ENCODE measurements around the gene SPATA25.
A peak's percentile ranks its signal among the peaks of the same experiment; 100 is the strongest.
"Not testable (repeated sequence)": the region's sequence is repeated elsewhere in the genome, so short reads cannot be mapped to it uniquely, and the experiment has no call there.

Gene SPATA25

DNA sequence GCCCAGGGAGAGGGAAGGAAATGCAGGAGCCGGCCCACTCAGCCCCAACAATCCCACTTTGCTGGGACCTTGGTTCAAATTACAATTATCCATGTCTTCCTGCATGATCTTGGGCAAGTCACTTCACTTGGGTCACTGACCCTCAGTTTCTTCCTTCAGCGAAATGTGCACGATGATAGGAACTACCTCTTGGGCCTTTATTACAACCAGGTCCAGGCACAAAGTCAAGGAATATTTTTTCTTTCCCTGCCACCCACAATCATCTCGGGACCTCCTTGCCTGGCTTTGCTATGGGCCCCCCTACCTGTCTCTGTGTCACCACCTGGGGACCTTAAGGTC, 24.9 kb upstream of the SPATA25 start:
- DNase-seq = no peak

DNA sequence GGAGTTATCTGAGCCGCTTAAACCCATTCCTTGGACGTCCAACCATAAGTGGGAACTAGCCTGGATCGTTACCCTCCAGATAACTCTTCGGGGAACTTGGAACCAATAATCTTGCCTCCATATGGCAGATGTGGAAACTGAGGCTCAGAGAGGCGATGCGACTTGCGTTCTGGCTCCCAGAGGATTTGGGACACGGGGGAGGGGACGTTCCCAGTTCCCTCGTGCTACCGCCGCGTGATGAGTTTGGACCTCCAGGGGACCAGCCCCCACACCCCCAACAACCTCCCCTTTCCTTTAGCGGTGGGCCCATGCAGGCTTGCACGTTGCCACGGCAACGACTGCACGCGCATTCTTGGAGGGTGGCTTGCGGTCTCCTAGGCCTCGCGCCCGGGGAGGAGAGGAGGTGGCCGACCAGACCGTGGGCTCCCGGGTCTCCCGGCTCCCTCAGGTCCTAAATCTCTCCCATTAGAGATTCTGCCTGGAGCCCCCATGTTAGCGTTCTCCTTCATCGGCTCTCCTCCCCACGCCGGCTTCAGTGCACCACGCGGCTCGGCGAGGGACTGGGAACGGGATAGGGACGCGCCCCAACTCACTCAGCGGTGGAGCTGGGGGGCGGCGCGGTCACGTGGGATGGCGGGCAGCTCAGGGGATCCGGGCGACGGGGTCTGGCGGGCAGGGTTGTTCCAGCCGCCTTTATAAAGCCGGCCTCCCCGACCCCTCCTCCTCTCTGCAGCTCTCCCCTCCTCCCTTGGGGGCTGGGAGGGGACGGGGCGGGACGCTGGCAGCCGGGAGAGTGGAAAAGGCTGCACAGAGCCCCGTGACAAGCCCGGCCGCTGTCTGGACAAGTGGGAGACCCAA, 24.3 kb upstream of the SPATA25 start, which contains the start of gene PLTP:
Gene PLTP, minus strand, starts transcription at position 670 of the 858 bp plus-strand sequence. CDS start 703 bp downstream, outside the sequence.
- peak; percentile 83 for DNase-seq

DNA sequence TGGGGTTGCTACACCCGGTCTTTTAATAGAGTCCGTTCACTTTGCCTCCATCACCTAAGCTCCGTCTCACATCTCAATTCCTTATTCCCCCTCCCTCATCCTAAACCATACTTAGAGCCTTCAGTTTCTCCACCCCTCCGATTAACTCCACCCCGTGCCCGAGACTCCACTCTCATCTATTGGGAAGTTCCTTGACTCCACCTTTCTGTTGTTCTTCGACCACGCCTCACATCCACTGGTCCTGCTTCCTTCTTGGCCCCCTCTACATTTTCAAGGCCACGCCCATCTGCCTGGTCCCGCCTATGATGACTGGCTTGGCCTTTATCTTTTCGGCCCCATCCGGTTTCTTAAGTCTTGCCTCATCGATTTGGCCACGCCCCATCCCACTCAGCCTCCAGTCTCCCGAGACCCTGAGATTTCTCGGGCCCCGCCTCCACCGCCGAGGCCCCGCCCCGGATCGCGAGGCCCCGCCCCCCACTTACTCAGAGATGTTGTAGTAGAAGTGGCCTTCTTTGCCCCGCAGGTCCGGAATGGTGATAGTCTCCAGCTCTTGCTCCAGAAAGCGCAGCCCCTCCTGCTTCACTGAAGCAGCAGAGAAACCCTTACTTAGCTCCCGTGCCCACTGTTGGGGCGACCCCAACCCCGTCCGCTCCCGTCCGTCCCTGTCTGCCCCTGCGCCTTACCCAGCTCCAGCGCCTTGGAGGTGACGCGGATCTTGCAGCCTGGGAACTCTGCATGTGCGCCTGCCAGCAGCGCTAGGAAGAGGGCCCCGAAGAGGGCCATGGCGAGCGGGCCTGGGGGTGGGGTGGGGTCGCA, 23.5 kb upstream of the SPATA25 start:
- peak; percentile 100 for DNase-seq

DNA sequence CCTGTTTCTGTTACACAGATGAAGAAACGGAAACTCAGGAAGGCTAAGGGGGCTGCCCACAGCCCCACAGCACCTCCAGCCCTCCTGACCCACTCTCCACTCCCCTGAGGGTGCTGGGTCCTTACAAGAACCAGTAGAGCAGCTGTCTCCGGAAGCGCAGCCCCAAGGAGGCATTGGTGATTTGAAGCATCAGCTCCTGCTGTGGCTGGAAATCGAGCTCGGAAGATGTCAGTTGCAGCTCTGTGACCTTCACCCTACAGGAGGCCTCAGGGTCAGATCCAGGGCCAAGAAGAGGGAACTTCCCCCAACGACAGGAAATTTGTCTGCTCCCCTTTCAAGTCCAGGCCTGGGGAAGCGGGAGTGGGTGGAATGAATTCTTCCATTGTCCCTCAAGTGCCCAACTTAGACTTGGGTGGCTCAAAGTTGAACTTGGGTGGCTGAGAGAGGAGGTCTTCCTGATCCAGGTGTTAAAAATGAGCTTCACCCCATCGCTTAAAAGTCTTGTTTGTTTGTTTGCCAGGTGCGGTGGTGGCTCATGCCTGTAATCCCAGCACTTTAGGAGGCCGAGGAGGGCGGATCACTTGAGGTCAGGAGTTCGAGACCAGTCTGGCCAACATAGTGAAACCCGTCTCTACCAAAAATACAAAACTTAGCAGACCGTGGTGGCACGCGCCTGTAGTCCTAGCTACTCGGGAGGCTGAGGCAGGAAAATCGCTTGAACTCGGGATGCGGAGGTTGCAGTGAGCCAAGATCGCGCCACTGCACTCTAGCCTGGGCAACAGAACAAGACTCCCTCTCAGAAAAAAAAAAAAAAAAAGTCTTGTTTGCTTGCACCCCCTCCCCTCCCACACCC, 22.6 kb upstream of the SPATA25 start:
- DNase-seq = no peak

DNA sequence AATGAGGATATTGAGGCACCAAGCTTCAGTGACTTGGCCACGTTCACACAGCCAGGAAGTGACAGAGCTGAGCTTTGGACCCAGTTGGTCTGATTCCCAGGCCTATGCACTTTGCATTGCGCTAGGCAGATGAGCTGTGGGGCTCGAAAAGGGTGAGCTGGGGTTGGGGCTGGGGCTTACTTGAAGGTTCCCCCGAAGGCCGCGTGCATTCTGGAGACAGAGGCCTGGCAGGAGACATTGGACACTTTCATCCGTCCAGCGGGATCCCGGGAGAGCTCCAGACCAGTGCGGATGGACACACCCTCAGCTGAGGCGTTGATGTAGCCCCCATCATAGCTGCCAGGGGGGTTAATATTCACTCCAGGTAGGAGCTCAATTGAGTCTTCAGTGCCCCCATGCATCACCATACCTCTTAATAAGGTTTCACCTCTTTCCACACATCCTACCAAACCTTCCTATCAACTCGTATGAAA, 21.9 kb upstream of the SPATA25 start:
- no peak for DNase-seq

DNA sequence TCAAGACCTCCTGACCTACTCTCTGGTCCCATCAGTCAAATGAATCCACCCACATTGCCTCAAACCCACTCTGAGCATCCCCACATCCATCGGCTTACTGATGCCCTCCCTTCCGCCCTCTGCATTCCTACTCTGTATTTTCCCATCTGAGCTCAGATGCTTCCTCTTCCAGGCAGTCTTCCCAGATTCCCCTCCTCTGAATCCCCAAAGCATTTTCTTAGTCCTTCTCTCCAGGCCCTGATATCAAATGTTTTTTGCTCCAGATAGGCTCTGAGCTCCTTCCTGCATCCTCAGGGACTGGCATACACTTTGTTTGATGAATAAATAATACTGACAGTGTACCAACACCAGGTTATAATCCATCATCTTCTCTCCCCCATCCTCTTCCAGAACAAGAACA, 20.7 kb upstream of the SPATA25 start:
- DNase-seq = no peak

DNA sequence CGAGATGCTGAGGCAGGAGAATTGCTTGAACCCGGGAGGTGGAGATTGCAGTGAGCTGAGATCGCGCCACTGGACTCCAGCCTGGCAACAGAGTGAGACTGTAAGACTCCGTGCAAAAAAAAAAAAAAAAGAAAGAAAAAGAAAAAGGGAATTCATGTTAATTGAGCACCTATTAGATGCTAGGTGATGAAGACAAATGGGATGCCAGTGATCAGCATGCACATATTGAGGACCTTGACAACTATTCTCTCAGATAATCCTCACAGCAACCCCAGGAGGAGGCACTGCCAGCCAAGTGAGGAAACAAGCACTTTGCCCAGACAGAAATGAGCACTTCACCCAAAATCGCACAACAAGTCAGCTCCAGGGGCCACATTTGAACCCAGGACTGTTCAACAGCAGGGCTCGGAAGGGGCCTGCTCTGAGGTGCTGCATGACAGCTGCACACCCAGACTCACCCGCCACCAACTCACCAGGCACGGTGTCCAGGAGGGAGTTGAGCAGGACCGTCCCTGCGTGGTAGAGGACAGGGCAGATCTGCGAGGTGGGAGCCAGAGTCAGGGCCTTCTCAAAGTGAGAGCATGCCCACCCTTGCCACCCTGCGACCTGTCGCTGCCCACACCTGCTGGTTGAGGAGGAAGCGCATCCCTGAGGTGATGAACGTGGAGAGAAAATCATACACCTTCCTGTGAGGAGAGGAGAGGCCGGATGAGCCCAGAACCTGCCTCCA, 20.0 kb upstream of the SPATA25 start:
- no peak for DNase-seq

DNA sequence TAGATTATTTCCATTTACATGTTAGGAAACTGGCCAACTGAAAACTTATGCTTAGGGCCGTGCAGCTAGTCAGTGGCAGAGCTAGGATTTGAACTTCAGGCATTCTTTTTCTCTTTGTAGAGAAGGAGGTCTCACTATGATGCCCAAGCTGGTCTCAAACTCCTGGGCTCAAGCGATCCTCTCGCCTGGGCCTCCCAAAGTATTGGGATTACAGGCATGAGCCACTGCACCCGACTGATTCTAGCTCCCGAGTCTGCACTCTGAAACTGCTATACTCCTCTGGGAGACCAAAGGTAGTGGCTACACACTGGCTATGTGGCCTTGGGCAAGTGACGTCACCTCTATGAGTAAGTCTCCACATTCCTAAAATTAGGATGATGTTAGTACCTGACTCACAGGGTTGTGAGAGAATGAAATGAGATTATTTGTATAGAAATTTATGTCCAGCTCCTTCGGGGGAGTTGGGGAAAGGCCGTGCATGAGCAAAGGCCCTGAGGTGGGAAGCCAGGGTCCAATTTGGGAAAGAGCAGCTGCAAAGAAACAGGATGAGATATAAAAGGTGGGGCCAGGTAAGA, 18.2 kb upstream of the SPATA25 start:
- DNase-seq = peak; percentile 58

DNA sequence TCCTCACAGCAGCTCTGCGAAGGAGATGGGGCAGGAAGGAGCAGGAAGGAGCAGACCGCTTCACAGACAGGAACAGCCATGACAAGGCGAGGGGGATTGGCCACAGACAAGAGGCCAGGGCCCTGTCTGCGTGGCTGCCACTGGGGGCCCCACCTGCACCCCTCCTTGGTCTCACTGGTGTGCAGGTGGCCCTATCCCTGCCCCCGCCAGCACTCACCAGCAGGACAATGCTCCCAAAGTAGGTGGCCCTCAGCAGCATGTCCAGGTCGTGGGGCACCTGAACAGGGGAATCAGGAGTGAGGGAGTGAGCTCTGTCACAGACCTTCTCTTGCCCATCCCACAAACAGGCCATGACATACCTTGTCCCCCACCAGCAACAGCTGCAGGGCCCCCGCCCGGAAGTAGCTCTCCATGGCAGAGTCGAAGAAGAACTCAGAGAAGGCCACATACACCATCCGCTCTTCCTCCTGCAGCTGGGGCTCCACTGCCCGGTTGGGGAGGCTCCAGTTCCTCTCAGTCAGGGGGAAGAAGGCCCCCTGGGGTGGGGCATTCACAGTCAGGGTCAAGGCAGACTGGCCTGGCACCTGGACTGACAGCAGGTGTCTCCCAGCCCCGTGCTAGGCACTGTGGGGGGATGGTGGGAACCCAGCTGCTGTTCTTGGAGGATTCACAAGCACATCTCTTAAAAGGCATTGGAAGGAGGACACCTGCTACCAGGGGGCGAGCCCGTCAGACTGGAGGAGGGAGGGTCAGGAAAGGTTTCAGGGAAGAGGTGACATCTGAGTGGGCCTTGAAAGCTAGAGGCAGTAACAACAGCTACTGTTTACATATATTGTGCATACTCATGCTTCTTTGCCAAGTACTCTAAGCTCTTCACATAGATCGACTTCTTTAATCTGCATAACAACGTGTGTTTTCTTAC, 17.4 kb upstream of the SPATA25 start:
- no peak for DNase-seq

DNA sequence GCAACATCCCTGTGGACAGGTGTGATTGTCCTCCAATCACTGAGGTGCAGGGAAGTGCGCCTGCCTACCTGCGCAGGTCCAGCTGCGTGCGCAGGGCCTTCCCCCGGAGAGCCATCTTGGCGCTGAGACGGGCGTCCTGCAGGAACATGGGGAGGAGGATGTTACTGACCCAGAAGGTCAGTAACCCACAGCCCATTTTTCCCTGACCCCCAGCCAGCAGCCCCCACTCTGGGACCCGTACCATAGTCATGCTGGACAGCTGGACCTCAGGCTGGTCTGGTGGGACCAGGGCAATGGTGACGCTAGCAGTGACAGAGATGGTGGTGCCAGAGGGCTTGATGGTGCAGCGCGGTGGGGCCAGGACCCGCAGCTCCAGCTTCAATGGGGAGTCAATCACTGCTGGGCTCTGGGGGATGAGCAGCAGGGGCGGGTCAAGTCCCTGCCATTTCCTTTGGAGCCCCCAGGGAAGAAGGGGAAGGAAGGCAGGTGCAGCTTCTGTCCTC, 14.8 kb upstream of the SPATA25 start:
- DNase-seq = no peak

DNA sequence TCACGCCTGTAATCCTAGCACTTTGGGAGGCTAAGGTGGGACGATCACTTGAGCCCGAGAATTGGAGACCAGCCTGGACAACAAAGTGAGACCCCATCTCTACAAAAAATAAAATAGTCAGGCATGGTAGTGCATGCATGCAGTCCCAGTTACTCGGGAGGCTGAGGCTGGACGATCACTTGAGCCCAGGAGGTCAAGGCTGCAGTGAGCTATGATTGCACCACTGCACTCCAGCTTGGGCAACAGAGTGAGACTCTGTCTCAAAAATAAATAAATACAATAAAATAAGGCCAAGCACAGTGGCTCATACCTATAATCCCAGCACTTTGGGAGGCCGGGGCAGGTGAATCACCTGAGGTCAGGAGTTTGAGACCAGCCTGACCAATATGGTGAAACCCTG, 13.9 kb upstream of the SPATA25 start:
- not testable (repeated sequence) for DNase-seq

DNA sequence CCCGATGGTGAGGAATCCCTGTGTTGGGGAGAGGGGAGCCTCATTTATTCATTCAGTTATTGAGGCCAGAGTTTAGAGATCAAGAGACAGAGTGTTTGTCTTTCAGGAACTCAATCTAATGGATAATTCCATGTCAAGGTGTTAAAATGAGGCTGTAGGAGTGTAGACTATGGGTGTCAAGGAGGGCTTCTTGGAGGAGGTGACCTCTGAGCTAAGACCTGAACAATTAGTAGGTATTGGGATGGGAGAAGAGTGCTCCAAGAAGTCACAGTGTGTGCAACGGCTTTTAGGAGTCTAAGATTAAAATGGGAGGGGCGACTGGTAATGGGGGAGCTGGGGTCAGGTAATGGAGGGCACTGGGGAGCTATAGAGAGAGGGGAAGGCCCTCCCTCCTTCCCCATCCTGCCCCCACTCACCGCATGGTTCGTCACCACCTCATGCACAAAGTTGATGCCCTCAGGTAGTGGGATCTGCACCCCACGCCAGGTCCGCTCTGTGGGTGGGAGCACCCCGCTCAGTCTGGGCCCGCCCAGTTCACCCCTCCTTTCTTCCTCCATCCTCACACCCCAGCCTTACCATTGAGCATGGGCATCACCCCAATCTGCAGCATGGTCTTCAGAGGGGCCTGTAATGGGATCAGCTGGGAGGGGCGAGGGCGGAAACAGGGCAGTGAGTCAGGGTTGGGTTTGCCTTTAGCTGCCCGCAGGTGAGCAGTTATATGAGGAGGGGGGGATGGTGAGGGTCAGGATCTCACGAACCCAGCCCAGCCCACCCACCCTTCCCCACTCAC, 11.8 kb upstream of the SPATA25 start:
- no peak for DNase-seq

DNA sequence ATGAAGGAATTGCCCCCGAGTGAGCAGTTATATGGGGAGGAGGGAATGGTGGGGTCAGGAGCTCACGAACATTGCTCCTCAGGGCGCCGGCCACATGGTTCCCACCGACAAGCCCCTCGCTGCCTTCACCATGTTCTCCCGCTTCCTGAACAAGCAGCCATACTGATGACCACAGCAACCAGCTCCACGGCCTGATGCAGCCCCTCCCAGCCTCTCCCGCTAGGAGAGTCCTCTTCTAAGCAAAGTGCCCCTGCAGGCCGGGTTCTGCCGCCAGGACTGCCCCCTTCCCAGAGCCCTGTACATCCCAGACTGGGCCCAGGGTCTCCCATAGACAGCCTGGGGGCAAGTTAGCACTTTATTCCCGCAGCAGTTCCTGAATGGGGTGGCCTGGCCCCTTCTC, 10.9 kb upstream of the SPATA25 start:
- no peak for DNase-seq

DNA sequence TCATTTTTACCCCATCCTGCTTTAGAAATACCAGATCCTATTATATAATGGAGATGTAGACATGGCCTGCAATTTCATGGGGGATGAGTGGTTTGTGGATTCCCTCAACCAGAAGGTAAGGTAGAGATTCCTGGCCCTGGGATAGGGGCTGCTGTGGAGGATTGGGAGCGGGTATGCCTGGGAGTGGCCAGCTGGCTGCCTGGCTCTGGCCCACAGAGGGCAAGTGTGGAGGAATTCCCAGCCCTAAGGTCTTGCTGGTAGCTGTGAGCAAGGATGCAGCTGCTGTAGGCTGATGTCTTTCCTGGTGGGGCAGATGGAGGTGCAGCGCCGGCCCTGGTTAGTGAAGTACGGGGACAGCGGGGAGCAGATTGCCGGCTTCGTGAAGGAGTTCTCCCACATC, 10.3 kb upstream of the SPATA25 start:
- DNase-seq = no peak

DNA sequence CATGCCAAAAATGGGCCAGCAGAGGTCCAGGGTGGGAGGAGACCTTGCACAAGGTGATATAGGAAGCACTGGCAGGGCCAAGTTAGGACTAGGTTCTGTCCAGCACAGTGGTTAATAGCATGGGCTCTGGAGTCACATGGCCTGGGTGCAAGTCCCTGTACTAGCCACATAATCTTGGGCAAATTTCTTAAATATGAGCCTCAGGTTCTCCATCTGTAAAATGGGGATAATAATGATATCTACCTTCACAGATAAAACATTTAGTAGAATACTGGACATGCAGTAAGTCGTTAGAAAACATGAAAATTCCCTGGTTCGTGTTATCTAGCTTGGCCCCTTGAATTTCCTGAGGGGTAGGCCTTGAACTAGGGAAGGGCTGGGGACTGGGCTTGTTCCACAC, 9.9 kb upstream of the SPATA25 start:
- DNase-seq = no peak

DNA sequence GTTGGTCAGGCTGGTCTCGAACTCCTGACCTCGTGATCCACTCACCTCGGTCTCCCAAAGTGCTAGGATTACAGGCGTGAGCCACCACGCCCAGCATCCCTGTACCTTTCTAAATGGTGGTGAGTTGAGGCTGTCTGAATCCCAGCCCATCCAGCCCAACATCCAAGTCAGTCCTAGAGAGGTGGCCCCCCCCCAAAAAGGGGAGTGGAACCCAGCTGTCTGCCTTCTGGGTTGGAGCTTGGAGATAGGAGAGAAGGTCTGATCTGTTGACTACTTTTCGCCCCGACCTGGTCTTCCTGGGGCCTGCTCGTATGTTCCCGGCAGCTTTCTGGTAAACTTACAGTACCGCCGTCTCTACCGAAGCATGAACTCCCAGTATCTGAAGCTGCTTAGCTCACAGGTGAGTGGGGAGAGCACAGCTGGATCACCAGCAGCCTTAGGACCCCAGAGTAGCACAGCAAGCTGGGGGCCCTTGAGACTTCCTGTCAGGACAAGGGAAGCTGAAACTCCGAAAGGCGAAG, 9.3 kb upstream of the SPATA25 start:
- DNase-seq = no peak

DNA sequence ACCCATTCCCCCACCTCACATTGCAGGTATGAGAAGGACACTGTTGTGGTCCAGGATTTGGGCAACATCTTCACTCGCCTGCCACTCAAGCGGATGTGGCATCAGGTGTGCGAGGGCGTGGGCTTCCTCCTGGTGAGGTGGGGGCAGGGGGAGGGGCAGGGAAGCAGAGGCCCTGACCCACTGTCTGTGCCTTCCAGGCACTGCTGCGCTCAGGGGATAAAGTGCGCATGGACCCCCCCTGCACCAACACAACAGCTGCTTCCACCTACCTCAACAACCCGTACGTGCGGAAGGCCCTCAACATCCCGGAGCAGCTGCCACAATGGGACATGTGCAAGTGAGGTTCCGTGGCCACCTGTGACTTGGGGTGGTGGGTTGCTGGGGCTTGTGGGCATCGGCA, 7.4 kb upstream of the SPATA25 start:
- DNase-seq = no peak

DNA sequence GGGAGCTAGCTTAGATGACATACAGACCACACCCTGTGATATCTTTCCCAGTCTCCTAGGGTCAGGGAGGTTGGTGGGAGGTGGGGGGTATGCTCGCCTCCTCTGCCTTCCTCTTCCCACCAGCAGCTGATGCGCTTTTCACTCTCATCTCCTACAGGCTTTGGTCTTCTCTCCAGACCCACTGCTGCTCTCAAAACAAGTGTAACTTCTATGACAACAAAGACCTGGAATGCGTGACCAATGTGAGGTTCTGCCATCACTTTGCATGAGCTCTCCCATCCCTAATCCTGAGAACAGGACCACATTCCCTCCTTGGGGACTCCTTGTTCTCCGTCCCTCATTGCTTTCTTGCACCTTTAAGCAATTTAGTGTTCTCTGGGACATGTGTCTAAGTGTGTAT, 6.4 kb upstream of the SPATA25 start:
- no peak for DNase-seq

DNA sequence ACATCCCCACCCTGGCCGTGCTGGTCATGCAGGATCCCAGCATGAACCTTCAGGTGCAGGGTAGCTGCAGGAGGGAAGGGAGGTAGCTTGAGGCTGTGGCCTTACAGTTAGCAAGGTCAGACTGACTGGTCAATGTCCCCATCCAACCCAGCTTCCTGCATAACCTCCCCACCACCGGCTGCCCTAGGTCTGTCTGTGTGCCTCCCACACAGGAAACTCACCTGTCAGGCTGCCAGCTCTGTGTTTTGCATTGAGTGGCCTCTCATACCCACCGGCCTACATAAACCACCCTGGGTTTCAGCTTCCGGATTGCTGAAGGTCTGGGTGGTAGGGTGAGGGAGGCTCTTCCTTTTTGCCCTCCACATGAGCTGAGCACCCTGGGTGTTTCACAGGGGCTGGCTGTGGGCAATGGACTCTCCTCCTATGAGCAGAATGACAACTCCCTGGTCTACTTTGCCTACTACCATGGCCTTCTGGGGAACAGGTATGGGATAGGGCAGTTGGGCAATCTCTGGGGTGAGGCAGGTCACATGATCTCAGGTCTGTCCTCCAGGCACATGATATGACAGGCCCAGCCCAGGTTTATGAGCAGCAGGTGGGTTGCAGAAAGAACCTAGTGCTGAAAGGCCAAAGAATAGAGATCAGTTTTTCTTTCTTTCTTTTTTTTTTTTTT, 5.5 kb upstream of the SPATA25 start:
- DNase-seq = no peak

Measured in fibroblast of upper back skin (primary cell).